ENCODE measurements around the gene SYT11.

DNA sequence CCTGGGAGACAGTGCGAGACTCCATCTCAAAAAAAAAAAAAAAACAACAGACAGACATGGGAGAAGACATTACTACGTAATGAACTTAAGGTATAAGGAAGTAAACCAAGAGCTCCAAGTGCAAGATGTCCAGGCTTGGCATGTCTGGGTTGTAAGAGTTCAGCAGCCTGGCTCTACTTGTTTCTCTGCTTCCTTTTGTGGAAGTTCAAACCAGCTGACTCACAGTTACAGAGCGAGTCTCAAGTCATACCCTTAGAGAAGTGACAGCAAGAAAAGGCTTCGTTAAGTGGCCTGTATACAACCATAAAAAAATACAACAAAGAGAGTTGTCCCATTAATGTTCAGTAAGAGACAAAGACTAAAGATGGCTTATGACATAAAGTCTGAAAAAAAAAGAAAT, 50.5 kb downstream of the SYT11 start:
- TF ChIP-seq ZNF350 (tag by site-specific recombination; IDR thresholded peaks at IDR 0.05) (no peak), TCF7L2 (IDR thresholded peaks at IDR 0.05; ENCODE audit: borderline replicate concordance, low read depth, low read length) (no peak), ZNF324 (tag by site-specific recombination; IDR thresholded peaks at IDR 0.05) (no peak), ZNF391 (tag by site-specific recombination; IDR thresholded peaks at IDR 0.05; ENCODE audit: borderline replicate concordance, low read depth) (no peak), ZNF626 (tag by site-specific recombination; IDR thresholded peaks at IDR 0.05) (no peak), ZNF239 (tag by site-specific recombination; IDR thresholded peaks at IDR 0.05) (no peak), ZNF184 (tag by site-specific recombination; IDR thresholded peaks at IDR 0.05) (no peak), ZNF76 (tag by site-specific recombination; IDR thresholded peaks at IDR 0.05; ENCODE audit: borderline replicate concordance, low read depth) (no peak)
- TF ChIP-seq, protein P1, sequence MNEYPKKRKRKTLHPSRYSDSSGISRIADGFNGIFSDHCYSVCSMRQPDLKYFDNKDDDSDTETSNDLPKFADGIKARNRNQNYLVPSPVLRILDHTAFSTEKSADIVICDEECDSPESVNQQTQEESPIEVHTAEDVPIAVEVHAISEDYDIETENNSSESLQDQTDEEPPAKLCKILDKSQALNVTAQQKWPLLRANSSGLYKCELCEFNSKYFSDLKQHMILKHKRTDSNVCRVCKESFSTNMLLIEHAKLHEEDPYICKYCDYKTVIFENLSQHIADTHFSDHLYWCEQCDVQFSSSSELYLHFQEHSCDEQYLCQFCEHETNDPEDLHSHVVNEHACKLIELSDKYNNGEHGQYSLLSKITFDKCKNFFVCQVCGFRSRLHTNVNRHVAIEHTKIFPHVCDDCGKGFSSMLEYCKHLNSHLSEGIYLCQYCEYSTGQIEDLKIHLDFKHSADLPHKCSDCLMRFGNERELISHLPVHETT (tag by site-specific recombination; IDR thresholded peaks at IDR 0.05), result no peak
- TF ChIP-seq, protein P2, sequence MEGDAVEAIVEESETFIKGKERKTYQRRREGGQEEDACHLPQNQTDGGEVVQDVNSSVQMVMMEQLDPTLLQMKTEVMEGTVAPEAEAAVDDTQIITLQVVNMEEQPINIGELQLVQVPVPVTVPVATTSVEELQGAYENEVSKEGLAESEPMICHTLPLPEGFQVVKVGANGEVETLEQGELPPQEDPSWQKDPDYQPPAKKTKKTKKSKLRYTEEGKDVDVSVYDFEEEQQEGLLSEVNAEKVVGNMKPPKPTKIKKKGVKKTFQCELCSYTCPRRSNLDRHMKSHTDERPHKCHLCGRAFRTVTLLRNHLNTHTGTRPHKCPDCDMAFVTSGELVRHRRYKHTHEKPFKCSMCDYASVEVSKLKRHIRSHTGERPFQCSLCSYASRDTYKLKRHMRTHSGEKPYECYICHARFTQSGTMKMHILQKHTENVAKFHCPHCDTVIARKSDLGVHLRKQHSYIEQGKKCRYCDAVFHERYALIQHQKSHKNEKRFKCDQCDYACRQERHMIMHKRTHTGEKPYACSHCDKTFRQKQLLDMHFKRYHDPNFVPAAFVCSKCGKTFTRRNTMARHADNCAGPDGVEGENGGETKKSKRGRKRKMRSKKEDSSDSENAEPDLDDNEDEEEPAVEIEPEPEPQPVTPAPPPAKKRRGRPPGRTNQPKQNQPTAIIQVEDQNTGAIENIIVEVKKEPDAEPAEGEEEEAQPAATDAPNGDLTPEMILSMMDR (tag by site-specific recombination; IDR thresholded peaks at IDR 0.05), result no peak
- TF ChIP-seq, protein P3, sequence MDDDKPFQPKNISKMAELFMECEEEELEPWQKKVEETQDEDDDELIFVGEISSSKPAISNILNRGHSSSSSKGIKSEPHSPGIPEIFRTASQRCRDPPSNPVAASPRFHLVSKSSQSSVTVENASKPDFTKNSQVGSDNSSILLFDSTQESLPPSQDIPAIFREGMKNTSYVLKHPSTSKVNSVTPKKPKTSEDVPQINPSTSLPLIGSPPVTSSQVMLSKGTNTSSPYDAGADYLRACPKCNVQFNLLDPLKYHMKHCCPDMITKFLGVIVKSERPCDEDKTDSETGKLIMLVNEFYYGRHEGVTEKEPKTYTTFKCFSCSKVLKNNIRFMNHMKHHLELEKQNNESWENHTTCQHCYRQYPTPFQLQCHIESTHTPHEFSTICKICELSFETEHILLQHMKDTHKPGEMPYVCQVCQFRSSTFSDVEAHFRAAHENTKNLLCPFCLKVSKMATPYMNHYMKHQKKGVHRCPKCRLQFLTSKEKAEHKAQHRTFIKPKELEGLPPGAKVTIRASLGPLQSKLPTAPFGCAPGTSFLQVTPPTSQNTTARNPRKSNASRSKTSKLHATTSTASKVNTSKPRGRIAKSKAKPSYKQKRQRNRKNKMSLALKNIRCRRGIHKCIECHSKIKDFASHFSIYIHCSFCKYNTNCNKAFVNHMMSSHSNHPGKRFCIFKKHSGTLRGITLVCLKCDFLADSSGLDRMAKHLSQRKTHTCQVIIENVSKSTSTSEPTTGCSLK (tag by site-specific recombination; IDR thresholded peaks at IDR 0.05), result no peak
- TF ChIP-seq, protein P4, sequence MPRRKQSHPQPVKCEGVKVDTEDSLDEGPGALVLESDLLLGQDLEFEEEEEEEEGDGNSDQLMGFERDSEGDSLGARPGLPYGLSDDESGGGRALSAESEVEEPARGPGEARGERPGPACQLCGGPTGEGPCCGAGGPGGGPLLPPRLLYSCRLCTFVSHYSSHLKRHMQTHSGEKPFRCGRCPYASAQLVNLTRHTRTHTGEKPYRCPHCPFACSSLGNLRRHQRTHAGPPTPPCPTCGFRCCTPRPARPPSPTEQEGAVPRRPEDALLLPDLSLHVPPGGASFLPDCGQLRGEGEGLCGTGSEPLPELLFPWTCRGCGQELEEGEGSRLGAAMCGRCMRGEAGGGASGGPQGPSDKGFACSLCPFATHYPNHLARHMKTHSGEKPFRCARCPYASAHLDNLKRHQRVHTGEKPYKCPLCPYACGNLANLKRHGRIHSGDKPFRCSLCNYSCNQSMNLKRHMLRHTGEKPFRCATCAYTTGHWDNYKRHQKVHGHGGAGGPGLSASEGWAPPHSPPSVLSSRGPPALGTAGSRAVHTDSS (tag by site-specific recombination; IDR thresholded peaks at IDR 0.05), result no peak

All from HEK293 (cell line).